Ramos (cell line): Measurements from ENCODE around the gene SHPK.

Experiments used
- in situ Hi-C: fragments of 300-500 bp; cut with MboI; formaldehyde crosslinking; loops from one replicate; pipeline ENCODE4 v1.14.3; 2022; ENCODE audit warnings: low sequenced_read_pairs; ENCODE audit not compliant: unreplicated experiment

Gene SHPK, protein sequence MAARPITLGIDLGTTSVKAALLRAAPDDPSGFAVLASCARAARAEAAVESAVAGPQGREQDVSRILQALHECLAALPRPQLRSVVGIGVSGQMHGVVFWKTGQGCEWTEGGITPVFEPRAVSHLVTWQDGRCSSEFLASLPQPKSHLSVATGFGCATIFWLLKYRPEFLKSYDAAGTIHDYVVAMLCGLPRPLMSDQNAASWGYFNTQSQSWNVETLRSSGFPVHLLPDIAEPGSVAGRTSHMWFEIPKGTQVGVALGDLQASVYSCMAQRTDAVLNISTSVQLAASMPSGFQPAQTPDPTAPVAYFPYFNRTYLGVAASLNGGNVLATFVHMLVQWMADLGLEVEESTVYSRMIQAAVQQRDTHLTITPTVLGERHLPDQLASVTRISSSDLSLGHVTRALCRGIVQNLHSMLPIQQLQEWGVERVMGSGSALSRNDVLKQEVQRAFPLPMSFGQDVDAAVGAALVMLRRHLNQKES

DNA sequence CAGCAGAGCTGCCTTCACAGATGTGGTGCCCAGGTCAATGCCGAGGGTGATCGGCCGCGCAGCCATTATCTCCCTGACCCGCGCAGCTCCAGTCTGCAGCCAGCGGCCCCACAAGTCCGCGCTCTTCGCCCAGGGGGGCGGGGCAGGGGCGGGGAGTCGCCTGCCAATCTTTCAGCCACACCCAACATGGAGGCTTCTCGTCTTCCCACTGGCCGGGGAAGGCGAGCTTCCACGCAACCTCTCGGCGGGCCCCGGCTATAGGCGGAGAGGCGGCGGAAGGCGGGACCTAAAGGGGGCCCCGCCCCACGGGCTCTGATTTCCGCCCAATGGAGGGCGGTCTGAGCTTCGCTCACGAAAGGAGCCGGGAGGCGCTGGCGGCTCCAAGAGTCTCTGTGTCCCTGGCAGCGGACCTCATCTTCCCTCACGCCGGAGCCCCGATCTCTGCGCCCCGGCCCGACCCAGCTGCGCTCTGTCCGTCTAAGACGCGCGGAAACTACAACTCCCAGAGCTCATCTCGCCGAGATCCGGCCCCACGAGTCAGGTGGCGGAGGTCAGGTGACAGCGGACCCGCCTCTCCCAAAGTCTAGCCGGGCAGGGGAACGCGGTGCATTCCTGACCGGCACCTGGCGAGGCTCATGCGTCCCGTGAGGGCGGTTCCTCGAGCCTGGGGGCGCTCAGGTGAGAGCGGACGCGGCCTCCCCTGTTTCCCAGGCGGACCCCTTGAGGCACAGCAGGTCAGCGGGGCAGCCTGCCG lies at the start of gene SHPK, which contains the start of gene CTNS:
SHPK (minus strand) TSS at position 97 of the 754 bp plus-strand sequence; CDS start at position 66, 31 bp downstream.
CTNS (plus strand) TSS at position 607 of the 754 bp plus-strand sequence. CDS start 3,447 bp downstream, outside the sequence.
- in situ Hi-C loops, result no loop called here

DNA sequence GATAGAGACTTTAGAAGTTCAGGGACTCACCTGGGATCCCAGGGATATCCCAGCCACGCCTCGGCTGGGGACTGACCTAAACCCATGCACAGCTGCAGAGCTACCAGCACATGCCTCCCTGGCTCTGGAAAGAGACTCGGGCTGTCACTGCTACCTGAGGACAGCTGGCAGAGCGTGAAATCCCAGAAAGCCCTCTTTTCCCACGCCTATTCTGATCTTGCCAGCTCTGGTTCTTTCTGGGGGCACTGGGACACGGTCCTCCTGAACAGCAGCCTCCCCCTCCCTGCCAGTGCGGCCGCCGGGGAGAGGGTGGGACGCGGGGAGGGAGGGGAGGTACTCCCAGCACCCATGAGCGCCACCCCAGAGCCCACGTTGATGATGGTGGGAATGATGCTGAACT lies 49.1 kb upstream of the SHPK start:
- in situ Hi-C loops, result loop anchor here (10.0 kb wide), 1 partner anchor 50 kb away; no protein-coding TSS in a partner anchor

DNA sequence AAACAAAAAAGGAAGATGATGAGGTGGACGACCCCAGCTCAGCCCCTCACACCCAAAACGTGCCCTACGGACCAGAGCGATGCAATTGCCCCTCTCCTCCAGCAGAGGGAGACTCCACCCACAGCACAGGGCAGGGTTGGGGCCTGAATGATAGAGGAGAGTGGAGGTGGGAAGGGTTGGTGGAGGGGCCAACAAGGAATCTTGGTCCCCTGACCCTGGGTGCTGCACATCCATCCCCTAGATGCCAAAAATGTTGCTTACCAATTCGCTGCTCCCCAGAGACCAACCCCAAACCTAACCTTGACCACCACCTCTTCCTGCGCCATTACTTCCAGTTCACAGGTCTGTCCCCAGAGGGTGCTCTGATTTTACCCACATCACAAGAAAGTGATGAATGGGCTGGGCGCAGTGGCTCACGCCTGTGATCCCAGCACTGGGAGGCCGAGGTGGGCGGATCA lies 47.0 kb upstream of the SHPK start:
- in situ Hi-C loops, result loop anchor here (10.0 kb wide), 1 partner anchor 52 kb away; no protein-coding TSS in a partner anchor

DNA sequence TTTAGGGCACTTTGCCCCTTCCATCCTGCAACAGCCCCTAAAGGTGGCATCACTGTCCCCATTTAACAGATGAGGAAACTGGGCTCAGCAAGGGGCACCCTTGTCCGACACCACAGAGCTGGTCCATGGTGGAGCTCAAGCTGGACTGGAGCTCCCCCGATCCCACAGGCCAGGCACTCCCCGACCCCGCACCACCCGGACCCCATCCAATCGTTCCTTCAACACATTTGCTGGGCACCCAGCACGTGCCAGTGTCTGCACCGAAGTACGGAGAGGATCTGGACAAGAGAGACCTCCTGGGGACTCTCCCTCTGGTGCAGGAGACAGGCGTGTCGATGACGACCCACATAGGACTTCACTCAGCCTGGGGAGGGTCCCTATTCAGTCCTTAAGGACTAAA lies 46.0 kb upstream of the SHPK start:
- in situ Hi-C loops, result loop anchor here (10.0 kb wide), 1 partner anchor 53 kb away; no protein-coding TSS in a partner anchor

DNA sequence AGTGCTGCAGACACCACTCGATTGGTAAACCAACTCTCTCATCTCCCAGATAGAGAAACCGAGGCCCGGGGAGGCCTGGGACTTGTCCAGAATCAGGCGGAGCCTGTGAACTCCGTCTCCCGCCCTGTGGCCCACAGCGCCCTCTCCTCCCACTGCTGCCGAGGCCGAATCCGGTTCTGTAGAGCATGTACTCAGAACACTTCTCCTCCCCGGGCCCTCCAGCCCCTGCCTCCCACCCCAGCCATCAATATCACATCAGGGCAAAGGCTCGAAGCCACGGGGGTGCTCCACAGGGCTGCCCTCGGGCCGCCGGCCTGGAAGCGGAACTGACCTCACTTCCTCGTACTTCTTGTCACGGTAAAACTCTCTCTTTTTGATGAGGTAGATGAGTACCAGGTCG lies 45.5 kb upstream of the SHPK start:
- in situ Hi-C loops, result loop anchor here (10.0 kb wide), 1 partner anchor 53 kb away; no protein-coding TSS in a partner anchor

DNA sequence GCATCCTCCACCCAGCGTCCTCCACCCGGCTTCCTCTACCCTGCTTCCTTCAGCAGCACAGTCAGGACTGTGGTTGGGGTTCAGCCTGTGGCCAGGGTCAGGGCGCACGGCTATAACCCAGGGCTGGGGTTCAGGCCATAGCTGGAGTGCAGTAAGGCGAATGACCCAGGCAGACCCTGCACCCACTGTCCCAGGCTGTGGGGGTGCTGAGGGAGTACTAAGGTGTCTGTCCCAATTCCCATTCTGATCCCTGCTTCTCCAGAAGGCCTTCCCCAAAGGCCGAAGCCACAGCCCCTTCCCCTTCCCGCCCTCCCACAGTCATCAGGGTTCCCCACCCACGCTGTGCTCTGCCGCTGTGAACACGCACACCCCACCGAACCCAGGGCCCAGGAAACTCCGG lies 45.0 kb upstream of the SHPK start:
- in situ Hi-C loops, result loop anchor here (10.0 kb wide), 1 partner anchor 54 kb away; no protein-coding TSS in a partner anchor

DNA sequence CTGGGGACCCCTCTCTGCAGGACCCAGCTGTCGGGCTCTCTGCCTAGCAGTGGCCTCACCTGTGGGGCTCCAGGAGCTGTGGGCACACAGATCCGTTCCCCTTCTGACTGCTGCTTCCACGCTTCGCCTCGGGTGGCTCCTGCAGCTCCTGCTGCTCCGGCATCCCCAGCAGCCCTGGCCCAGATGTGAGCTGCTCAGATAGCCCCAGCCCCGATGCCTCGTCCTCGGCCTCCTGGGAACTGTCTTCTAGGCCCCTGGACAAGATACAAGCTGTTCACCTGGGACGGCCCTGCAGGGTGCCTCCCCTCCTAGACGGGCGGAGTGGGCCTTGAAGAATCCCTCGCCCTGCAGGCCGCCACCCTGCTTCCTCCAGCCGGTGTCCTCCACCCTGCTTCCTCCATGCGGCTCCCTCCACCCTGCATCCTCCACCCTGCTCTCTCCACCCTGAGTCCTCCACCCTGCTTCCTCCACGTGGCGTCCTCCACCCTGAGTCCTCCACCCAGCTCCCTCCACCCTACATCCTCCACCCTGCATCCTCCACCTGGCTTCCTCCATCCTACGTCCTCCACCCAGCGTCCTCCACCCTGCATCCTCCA lies 43.6 kb upstream of the SHPK start:
- in situ Hi-C loops, result loop anchor here (10.0 kb wide), 1 partner anchor 55 kb away; no protein-coding TSS in a partner anchor

DNA sequence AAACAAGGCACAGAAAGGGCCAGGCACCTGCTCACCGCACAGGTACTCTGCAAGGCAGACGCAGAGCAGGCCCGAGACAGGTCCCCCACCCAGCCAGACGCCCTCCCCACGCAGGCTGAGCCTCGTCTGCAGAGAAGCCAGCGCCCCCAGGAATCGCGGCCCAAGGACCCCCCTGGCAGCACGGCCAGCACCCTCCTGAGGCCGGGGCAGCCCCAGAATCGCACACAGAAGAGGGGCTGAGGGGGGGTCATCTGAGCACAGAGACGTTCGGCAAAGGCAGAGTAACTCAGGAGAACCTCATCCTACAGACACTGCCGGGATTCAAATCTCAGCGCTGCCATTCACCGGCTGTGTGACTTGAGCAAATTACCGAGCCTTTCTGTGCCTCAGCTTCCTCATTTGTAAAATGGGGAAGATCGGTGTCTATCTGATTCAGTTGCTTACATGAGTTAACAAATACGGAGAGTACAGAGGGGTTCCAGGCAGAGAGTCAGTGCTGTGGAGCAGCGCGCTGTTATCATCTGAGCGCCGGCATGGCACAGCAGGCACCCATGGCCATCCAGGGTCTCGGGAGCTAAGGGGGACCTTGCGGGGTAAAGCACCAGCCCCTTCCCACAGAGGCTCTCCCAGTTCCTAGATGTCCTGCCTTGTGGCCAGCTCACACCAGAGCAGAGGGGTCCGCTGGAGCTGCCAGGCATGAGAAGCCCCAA lies 42.9 kb upstream of the SHPK start:
- in situ Hi-C loops, result no loop called here

DNA sequence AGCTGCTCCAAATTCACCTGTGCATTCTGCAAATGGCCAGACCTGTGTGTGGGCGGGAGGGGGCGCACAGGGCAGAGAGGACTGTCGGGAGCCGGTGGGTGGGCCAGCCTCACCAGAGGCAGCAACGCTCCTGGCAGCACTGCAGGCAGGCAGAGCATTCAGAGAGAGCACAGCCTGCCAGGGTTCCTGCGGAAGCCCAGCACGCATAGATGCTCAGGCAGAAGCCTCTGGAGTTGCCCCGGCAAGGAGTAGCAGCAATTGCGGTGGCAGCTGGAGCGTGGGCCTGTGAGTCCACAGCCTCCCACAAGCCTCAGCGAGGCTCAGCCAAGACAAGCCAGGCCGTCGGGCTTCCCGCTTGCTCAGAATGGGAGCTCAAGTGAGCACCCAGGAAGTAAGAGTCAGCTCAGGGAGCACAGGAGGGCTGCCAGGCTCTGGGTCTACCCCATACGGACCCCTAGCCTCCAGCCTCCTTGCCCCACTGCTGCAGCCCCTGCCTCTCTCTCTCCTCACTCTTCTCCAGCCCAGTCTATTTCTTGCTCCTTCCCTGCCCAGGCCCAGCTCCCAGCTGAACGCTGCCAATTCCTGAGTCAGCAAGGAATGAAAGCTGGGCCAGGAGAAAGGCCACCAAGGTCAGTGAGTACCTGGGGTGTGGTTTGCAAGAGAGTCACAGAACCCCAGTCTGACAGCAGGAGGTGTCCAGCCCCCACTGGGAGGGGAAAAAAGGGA lies 42.2 kb upstream of the SHPK start:
- in situ Hi-C loops, result no loop called here

DNA sequence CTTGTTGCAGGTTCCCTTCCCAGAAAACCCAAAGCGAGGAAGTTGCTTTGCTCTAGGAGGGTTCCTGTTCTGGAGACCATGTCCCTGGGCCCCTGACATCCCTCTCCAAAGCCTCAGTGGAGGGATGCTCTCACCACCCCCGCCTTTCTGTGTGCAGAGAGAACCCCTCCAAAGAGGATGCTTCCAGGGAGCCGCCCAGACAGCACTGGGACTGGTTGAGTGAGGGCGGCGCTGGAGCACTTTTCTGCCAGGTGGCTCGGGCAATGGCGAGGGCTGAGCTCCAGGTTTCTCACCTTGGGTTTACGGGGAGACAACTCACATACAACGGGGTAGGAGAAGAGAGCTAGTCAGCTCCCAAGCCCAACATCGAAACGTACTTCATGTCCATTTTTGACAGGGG lies 39.8 kb upstream of the SHPK start:
- in situ Hi-C loops, result no loop called here

DNA sequence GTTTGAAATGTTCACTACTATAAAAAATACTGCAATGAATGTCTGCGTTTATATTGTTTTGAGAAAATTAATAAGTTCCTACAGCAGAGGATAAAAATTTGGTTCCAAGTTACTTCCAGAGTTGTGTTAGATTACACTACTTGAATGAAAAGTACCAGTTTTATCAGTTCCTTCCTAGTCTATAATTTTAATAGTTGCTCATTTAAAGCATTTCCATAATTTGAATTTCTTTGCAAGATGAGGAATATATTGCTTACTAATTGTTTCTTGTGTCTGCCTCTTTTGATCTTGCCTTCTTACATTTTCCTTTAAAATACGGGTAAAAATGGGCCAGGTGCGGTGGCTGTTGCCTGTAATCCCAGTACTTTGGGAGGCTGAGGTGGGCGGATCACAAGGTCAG lies 36.5 kb upstream of the SHPK start:
- in situ Hi-C loops, result no loop called here

DNA sequence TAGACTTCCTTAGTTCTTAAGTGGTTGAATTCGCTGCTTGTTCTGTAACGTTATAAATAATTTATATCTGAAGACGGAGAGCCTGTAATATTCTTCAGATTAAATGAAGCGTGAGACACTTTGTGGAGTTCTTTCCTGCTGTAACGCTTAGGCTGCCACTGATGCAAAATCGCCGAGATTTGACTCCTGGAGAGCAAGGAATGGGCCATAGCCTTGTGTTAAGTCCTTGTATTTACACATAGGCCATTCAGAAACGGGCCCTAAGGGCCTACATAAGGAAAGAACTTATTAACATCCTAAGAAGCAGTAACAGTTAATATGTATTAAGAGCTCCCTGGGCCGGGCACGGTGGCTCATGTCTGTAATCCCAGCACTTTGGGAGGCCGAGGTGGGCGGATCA lies 33.5 kb upstream of the SHPK start:
- in situ Hi-C loops, result no loop called here

DNA sequence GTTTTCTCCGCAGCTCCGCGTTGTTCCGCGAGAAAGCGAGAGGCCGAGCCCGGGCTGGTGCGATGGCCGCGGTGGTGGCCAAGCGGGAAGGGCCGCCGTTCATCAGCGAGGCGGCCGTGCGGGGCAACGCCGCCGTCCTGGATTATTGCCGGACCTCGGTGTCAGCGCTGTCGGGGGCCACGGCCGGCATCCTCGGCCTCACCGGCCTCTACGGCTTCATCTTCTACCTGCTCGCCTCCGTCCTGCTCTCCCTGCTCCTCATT lies 33.0 kb upstream of the SHPK start:
- in situ Hi-C loops, result no loop called here

DNA sequence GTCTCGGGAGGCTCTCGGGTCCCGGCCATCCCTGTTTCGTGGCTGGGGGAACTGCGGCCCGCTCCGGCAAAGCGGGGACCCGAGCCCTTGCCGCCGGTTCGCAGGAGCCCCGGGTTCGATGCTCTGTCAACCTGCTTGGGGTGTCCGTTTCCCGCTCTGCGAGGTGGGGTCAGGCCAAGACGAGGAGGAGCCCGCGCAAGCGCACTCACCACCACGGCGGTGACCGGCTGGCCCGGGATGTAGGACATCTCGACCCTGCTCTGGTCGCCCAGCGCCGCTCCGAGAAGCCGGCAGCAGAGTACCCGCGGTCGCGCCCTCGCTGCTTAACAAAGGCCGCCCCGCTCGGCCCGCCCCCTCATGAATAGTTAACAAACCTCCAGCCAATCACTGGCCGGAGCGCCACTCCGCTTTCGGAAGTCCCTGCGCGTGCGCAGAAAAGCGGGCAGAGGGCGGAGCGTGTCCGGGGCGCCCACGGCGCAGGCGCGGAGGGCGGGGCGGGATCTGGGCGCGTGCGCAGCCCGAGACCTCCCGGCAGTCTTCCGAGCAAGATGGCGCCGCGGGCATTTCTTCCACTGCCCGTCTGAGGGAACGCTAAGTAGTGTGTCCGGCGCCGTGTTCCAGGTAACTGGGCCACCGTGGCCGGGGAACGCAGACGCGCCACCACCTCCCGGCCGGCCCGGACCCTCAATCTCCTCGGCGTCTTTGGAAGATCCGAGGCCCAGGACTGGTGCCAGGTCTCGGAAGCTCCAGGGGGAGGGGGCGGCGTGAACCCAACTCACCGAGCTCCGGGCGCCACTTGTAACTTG lies 32.4 kb upstream of the SHPK start, which contains the start of the genes EMC6 and TAX1BP3:
EMC6 (plus strand) TSS at position 534 of the 806 bp plus-strand sequence. CDS start 335 bp downstream, outside the sequence.
TAX1BP3 (minus strand) TSS at position 300 of the 806 bp plus-strand sequence; CDS start at position 248, 52 bp downstream.
- in situ Hi-C loops, result no loop called here

DNA sequence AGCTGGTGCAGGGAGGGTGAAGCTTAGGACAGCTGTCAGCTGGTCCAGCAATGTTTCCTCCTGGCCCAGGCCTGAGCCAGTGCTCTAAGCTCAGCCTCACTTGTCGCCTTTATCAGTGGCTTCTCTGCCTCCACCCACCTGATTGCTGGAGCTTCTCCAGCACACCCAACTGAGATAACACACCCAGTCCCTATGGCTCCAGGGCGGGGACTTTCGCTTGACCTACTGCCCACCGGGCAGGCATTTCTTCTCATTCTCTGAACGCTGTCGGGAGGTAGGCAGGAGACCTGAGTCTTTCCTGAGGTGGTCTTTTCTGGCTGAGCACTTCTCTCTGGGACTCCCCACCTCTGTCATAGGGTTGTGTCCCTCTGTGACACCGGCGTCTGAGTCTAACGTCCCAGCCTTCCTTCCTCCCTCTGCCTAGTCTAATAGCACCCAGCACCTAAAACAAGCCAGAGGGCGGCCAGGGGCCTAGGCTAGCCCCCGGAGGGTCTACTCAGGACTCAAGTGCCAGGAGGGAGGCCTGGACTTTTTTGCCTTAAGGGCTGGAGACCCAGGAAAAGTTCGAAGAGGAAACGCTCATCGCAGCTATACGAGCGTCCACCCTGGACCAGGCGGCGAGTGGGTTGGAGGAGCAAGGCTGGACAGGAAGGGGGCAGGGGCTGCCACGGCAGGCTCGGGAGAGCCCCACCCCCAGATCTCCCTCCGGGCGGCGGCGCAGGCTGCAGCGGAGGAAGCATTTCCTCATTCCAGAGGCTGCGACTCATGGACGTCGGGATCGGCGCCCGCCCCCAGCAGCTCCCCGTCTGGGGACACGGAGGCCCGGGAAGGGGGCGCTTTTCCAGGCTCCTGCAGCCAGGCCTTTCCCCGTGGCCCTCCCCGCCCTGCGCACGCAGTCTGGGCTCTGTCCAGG lies 31.6 kb upstream of the SHPK start:
- in situ Hi-C loops, result no loop called here

DNA sequence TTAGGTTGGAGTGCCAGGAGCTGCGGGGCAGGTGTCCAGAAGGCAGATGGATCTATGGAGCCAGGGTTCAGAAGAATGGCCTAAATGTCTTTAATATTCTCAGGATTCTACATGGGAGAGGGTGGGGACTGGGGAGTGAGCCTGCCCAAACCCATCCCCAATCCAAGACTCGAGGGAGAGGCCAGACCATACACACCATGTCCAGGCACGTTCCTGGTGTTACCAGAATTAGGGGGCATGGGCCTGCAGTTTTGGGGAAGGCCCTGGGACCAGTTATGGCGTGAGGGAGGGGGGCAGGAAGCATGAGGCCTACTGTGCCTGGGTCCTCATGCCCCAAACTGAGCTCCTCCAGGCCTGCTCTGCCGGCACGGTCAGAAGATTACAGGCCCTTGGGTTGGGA lies 30.5 kb upstream of the SHPK start:
- in situ Hi-C loops, result no loop called here

DNA sequence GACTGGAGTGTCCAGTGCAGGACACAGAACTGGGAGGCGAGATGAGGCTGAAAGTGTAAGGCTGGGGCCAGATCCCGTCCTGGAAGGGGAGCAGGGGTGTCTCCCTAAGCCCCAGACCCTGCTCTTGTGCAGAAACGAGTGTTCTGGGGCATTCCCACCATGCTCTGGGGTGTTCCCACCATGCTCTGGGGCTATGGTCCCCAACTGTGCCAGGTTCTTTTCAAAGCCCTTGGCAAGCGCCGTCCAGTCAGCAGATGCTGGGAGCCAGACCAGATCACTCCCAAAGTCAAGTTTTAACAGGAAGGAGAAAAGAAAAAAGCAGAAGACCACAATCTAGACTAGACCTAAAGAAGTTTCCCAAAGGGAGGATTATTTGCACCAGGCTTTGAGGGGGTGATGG lies 29.8 kb upstream of the SHPK start:
- in situ Hi-C loops, result no loop called here
